CD4-positive, alpha-beta T cell treated with Interleukin-21 for 1 hour (primary cell): ENCODE data around the gene CPPED1.
"Not testable (repeated sequence)": the region's sequence is repeated elsewhere in the genome, so short reads cannot be mapped to it uniquely, and the experiment has no call there.

ENCODE experiments used
- DNase-seq: peaks from one replicate; pipeline ENCODE4 v3.0.0-alpha.2; 2020

The CPPED1 gene

GRCh38 chr16:12803203-12804093, at the start of gene CPPED1:
TSS of gene CPPED1 (minus strand) at chr16:12803887. CDS start at chr16:12803776, 111 bp downstream.
- DNase-seq: peak; percentile 93

- DNase-seq: no peak
Observed at GRCh38 chr16:12850186-12850585, 46.5 kb upstream of the CPPED1 start.

DNA sequence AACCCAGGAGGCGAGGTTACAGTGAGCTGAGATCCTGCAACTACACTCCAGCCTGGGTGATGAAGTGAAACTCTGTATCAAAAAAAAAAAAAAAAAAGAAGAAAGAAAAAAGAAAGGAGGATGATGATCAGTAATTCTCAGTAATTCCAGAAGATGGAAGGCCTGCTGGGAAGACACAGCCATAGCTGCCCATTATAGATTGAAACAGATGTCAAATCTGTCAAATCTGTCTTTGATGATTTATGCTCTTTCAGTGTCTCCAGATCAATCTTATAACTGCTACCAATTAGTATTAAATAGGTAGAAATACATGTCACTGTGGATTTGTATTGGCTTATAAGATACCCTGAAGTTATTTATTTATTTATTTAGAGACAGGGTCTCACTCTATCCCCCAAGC, 42.9 kb upstream of the CPPED1 start:
- DNase-seq: no peak

DNA sequence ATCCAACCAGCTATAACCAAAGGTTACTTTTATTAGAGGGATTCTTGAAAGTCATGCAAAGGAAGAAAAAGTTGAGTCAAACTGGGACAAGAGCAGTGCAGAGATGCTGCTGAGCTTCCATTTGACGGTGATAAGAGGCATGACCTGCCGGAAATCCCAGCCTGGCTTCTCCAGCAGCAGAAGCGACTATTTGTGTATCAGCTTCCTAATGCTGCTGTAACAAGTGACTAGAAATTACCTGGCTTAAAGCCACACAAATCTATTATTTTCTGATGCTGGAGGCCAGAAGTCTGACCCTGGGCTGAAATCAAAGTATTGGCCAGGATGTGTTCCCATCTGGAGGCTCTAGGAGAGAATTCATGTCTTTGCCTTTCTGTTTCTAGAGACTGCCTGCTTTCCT, 41.6 kb upstream of the CPPED1 start:
- DNase-seq: no peak

DNA sequence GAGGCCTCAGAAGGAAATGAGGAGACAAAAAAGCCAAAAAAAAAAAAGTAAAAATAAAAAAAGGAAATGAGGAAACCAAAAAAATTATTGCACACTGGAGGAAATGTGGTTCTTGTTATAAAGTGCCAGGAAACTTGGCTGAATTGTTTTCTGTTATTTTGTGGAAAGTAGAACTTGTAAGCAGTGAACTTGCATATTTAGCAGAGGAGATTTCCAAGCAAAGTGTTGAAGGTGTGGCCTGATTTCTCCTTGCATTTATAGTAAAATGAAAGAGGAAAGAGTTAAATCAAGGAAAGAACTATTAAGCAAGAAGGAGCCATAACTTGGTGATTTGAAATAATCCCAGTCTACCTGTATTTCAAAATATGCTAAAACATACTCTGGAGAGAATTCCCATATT, 34.1 kb upstream of the CPPED1 start:
- no peak for DNase-seq

- DNase-seq: no peak
Observed at GRCh38 chr16:12837291-12837690, 33.6 kb upstream of the CPPED1 start.

- DNase-seq: no peak
Observed at GRCh38 chr16:12833926-12834325, 30.2 kb upstream of the CPPED1 start.

- DNase-seq: no peak
Observed at GRCh38 chr16:12829096-12829888, 25.6 kb upstream of the CPPED1 start.

GRCh38 chr16:12828206-12828605, 24.5 kb upstream of the CPPED1 start:
- DNase-seq: no peak

DNA sequence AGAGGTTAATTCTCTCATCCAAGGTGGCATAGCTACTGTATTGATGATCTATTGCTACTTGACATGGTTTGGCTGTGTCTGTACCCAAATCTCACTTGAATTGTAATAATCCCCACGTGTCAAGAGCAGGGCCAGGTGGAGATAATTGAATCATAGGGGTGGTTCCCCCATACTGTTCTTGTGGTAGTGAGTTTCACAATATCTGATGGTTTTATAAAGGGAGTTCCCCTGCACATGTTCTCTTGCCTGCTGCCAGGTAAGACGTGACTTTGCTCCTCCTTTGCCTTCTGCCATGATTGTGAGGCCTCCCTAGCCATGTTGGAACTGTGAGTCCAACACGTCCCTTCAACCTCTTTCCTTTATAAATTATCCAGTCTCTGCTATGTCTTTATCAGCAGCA, 22.9 kb upstream of the CPPED1 start:
- no peak for DNase-seq

- peak; percentile 74 for DNase-seq
Observed at GRCh38 chr16:12819126-12820117, 15.7 kb upstream of the CPPED1 start.

DNA sequence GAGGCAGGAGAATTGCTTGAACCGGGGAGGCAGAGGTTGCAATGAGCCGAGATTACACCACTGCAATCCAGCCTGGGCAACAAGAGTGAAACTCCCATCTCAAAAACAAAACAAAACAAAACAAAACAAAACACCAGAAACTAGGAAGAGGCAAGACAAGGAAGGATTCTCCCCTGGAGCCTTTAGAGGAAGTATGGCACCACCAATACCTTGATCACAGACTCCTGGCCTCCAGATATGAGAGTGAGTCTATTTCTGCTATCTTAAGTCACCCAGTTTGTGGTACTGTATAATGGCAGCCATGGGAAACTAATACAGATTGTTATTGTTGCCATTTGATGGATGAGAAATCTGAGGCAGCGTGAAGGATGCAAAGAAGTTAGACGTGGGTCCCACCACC, 14.6 kb upstream of the CPPED1 start:
- no peak for DNase-seq

GRCh38 chr16:12816791-12817214, 13.1 kb upstream of the CPPED1 start:
- not testable (repeated sequence) for DNase-seq

- DNase-seq: no peak
Observed at GRCh38 chr16:12815361-12815760, 11.7 kb upstream of the CPPED1 start.

DNA sequence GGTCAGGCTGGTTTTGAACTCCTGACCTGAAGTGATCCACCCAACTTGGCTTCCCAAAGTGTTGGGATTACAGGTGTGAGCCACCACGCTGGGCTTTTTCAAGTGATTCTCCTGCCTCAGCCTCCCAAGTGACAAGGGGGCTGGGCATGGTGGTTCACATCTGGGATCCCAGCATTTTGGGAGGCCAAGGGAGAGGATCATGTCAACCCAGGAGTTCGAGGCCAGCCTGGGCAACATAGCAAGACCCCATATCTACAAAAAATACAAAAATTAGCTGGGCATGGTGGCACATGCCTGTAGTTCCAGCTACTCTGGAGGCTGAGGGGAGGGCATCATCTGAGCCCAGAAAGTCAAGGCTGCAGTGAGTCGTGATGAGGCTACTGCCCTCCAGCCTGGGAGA, 10.0 kb upstream of the CPPED1 start:
- DNase-seq: not testable (repeated sequence)

- not testable (repeated sequence) for DNase-seq
Observed at GRCh38 chr16:12813321-12813720, 9.6 kb upstream of the CPPED1 start.

GRCh38 chr16:12811441-12812383, 8.0 kb upstream of the CPPED1 start:
- no peak for DNase-seq

GRCh38 chr16:12805066-12805465, 1.4 kb upstream of the CPPED1 start:
- no peak for DNase-seq

DNA sequence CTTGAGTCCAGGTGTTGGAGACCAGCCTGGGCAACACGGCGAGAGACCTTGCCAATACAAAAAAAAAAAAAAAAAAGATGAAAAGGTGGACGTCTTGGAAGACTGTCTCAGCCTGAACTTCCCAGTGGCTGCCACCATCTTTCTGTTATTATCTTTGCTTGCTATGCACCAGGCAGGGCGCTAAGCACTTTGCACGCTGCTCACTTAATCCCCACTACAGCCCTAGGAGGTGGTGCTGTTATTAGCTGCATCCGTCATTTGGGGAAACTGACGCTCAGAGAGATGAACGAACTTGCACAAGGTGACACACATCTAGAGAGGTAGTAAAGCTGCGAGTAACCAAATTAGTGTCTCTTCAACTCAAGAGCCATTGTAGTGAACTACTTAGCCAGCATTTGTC, 708 bp upstream of the CPPED1 start:
- DNase-seq: no peak

- no peak for DNase-seq
Observed at GRCh38 chr16:12802661-12803060, 1.0 kb downstream of the CPPED1 start.

DNA sequence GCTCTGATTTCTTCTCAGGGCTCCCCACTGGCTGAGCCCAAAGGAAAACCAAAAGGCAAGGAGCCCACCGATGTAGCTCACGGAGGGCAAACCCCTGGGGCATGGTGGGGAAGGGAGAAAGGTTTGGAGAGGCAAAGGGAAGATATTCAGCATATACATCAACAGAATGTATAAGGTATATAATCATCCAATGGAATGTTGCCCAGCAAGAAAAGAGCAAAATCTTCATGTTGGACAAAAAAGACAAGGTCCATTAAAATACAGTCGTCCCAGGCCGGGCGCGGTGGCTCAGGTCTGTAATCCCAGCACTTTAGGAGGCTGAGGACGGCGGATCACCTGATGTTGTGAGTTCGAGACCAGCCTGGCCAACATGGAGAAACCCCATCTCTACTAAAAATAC, 1.6 kb downstream of the CPPED1 start:
- DNase-seq: no peak
